GM12878 (cell line): ENCODE data around the gene METTL3. TPM values are rescaled to one million over a fixed set of nuclear protein-coding genes. Genes with fewer than 3 reads are reported as not detected.

Experiments used
- ATAC-seq: fragments of 200-7000 bp; cut with Tn5 transposase; 3 replicates; pipeline ENCODE4 v1.9.1; 2020; ENCODE audit warnings: mild to moderate bottlenecking, moderate library complexity
- BruUV-seq: library from RNA; stranded (reverse); fragments of 400-500 nt; replicated peaks from 2 replicates; lab custom pipeline; 2021; lab: Mats Ljungman, UMichigan
- CTCF ChIA-PET: fragments of 300-600 bp; sonication (Branson Sonifier 250); formaldehyde crosslinking; extraction: SDS; loops from one replicate; lab custom pipeline; 2021; ENCODE audit warnings: inconsistent platforms; lab: Yijun Ruan, JAX
- POLR2A ChIA-PET: fragments of 350-600 bp; formaldehyde crosslinking; extraction: SDS; loops from one replicate; lab custom pipeline; 2021; ENCODE audit warnings: inconsistent platforms; lab: Charles Lee
- RAD21 ChIA-PET: fragments of 300-600 bp; sonication (Branson Sonifier 250); formaldehyde crosslinking; loops from one replicate; lab custom pipeline; 2023; ENCODE audit warnings: antibody characterized with exemption; ENCODE audit not compliant: unreplicated experiment; lab: Charles Lee
- SMC1A ChIA-PET: fragments of 300-600 bp; sonication (Branson Sonifier 250); formaldehyde crosslinking; loops from one replicate; lab custom pipeline; 2023; ENCODE audit not compliant: unreplicated experiment, uncharacterized antibody; lab: Charles Lee
- DNase-seq: peaks from one replicate; pipeline ENCODE4 v3.0.0-alpha.2; 2011; ENCODE audit warnings: low read depth, low spot score
- FAIRE-seq: peaks from 3 replicates; lab custom pipeline; 2011; peaks lifted over from hg19 to GRCh38; lab: Jason Lieb, UNC
- H2AFZ ChIP-seq: 2 replicates; pipeline ENCODE4 v1.6.0; 2011; ENCODE audit warnings: low read depth, low read length, control low read depth; ENCODE audit not compliant: control insufficient read depth
- H3K27ac ChIP-seq: 2 replicates; pipeline ENCODE4 v1.5.1; 2011; ENCODE audit warnings: control low read depth; ENCODE audit not compliant: control insufficient read depth, insufficient read depth
- H3K27me3 ChIP-seq, 2 experiments: replicated peaks in 1 of 2; 2 replicates each; pipeline versions ENCODE4 v1.6.0 to v1.6.1; 2011; ENCODE audit warnings: low read length in 1 of 2; ENCODE audit not compliant: control insufficient read depth in 2 of 2, insufficient read depth in 2 of 2
- H3K36me3 ChIP-seq, 2 experiments: 2 replicates each; pipeline ENCODE4 v1.5.1; 2011; ENCODE audit warnings: low read length in 1 of 2; ENCODE audit not compliant: control insufficient read depth in 2 of 2, insufficient read depth in 2 of 2
- H3K4me1 ChIP-seq: 2 replicates; pipeline ENCODE4 v1.6.1; 2011; ENCODE audit warnings: mild to moderate bottlenecking, low read length, moderate library complexity, mixed read lengths; ENCODE audit not compliant: control insufficient read depth, insufficient read depth
- H3K4me2 ChIP-seq: 2 replicates; pipeline ENCODE4 v1.6.0; 2011; ENCODE audit warnings: control low read depth; ENCODE audit not compliant: control insufficient read depth, insufficient read depth
- H3K4me3 ChIP-seq: fragments of 200-600 bp; sonication (generic); 2 replicates; pipeline ENCODE4 v1.5.1; 2016
- H3K79me2 ChIP-seq: 2 replicates; pipeline ENCODE4 v1.6.0; 2011; ENCODE audit warnings: low read length; ENCODE audit not compliant: control insufficient read depth, insufficient read depth
- H3K9ac ChIP-seq: 2 replicates; pipeline ENCODE4 v1.8.0; 2011; ENCODE audit warnings: low read length, control low read depth, mixed read lengths; ENCODE audit not compliant: control insufficient read depth, insufficient read depth
- H3K9me3 ChIP-seq: replicated peaks from 3 replicates; pipeline ENCODE4 v1.5.1; 2011; ENCODE audit warnings: mild to moderate bottlenecking, low read length; ENCODE audit not compliant: control insufficient read depth, insufficient read depth
- H4K20me1 ChIP-seq: 2 replicates; pipeline ENCODE4 v1.6.0; 2011; ENCODE audit not compliant: control insufficient read depth, insufficient read depth
- CBX5 ChIP-seq: sonication (generic); IDR thresholded peaks from 2 replicates; pipeline ENCODE4 v1.6.1; 2016; ENCODE audit warnings: low read depth, moderate library complexity, mild to moderate bottlenecking, inconsistent platforms
- EZH2 ChIP-seq: IDR thresholded peaks from 2 replicates; pipeline ENCODE4 v1.6.1; 2012; ENCODE audit warnings: low read depth, mild to moderate bottlenecking, control low read depth, inconsistent platforms, low read length, borderline replicate concordance; ENCODE audit not compliant: control insufficient read depth
- FOXM1 ChIP-seq: IDR thresholded peaks from 2 replicates; pipeline ENCODE4 v1.6.1; 2012; ENCODE audit warnings: low read depth, mild to moderate bottlenecking, inconsistent platforms, low read length, moderate library complexity
- GABPA ChIP-seq: IDR thresholded peaks from 2 replicates; pipeline ENCODE4 v1.6.1; 2014; ENCODE audit warnings: antibody characterized with exemption, low read depth, mild to moderate bottlenecking, inconsistent platforms
- HSF1 ChIP-seq: fragments of 150-350 bp; IDR thresholded peaks from 2 replicates; pipeline ENCODE4 v1.6.1; 2014; ENCODE audit warnings: mild to moderate bottlenecking, low read depth, low read length
- NFYB ChIP-seq: IDR thresholded peaks from 2 replicates; pipeline ENCODE4 v1.6.1; 2011; ENCODE audit warnings: low read depth, mild to moderate bottlenecking, low read length, improper control_type of control experiment, moderate library complexity; ENCODE audit not compliant: insufficient read depth
- NR2F1 ChIP-seq: fragments of 450-650 bp; conservative IDR thresholded peaks from 2 replicates; pipeline ENCODE4 v1.6.1; 2017; ENCODE audit warnings: mild to moderate bottlenecking
- PAX5 ChIP-seq: IDR thresholded peaks from 2 replicates; pipeline ENCODE4 v1.6.1; 2011; ENCODE audit warnings: low read depth, low read length, borderline replicate concordance
- PML ChIP-seq: IDR thresholded peaks from 2 replicates; pipeline ENCODE4 v1.6.1; 2012; ENCODE audit warnings: low read length, inconsistent platforms
- SMARCA5 ChIP-seq: fragments of 450-650 bp; IDR thresholded peaks from 2 replicates; pipeline ENCODE4 v1.6.1; 2017; ENCODE audit warnings: mild to moderate bottlenecking
- SREBF2 ChIP-seq: IDR thresholded peaks from 2 replicates; pipeline ENCODE4 v1.6.1; 2012; ENCODE audit warnings: mild to moderate bottlenecking, low read length
- STAT1 ChIP-seq: fragments of 450-650 bp; conservative IDR thresholded peaks from 2 replicates; pipeline ENCODE4 v1.6.1; 2014; ENCODE audit warnings: antibody characterized with exemption, mild to moderate bottlenecking
- TAF1 ChIP-seq: IDR thresholded peaks from 2 replicates; pipeline ENCODE4 v1.6.1; 2011; ENCODE audit warnings: mild to moderate bottlenecking, low read depth, low read length, borderline replicate concordance
- TARDBP ChIP-seq: IDR thresholded peaks from 2 replicates; pipeline ENCODE4 v1.6.1; 2016; ENCODE audit warnings: borderline replicate concordance
- TCF3 ChIP-seq: IDR thresholded peaks from 2 replicates; pipeline ENCODE4 v1.6.1; 2012; ENCODE audit warnings: low read depth, mild to moderate bottlenecking, low read length, borderline replicate concordance; ENCODE audit not compliant: insufficient read depth
- WGBS: methylation state at CpG from one replicate; pipeline ENCODE4 v1.1.6; 2016; ENCODE audit warnings: low lambda C conversion rate; ENCODE audit not compliant: insufficient replicate concordance, insufficient coverage; ENCODE audit errors: missing lambda C conversion rate; 5-methylcytosine and 5-hydroxymethylcytosine counted together
- in situ Hi-C: fragments of 300-500 bp; cut with MboI; formaldehyde crosslinking; loops from 9 replicates; pipeline ENCODE4 v1.14.3; 2018; ENCODE audit warnings: mixed read lengths
- intact Hi-C: fragments of 100-400 bp; cut with micrococcal nuclease; formaldehyde crosslinking; loops from one replicate; pipeline ENCODE4 v1.14.2; 2022; ENCODE audit not compliant: unreplicated experiment
- polyA plus RNA-seq, 11 experiments: library from polyadenylated mRNA; depleted of rRNA in 4 of 11; unstranded in 6 of 11; stranded (reverse) in 5 of 11; fragments of >200 nt; fragmentation: Nextera tagmentation in 4 of 11; fragmentation: Illumina TruSeq in 1 of 11; extraction: Ambion mirVana in 4 of 11; extraction: Trizol in 1 of 11; gene quantifications; 1 replicate in 1 of 11; 2 replicates in 10 of 11; pipeline versions ENCODE4 v1.2.1 to v1.2.3, GENCODE V29; 2011 to 2016; ENCODE audit warnings: inconsistent platforms in 2 of 11, missing spikeins in 2 of 11, low read depth in 1 of 11
- total RNA-seq, 4 experiments: library from RNA; depleted of rRNA in 3 of 4; stranded (reverse); fragments of >200 nt in 3 of 4; fragmentation: Illumina TruSeq in 1 of 4; extraction: Trizol in 1 of 4; gene quantifications; 2 replicates each; pipeline versions ENCODE4 v1.2.1 to v1.2.3, GENCODE V29; 2013 to 2021

METTL3 gene
- total and polyA plus RNA-seq, 10 of the 15 experiments (the other 5 are each of a cell fraction or from before 2014, with no cell fraction given): 32.8 to 165 (median 65.5) TPM

GRCh38 chr14:21494902-21495762, 16.0 kb downstream of the METTL3 start:
- H3K4me2 ChIP-seq: no peak overlapping the region
- no peaks in the 10 kb centered on the region for H3K27me3 ChIP-seq
- SMC1A ChIA-PET: interaction anchor here (0.7 to 2.1 kb wide), 7 partner anchors 16 to 90 kb away, joined by 3 to 6 read pairs (median 4); partner anchors contain the start of gene METTL3
- RAD21 ChIA-PET: no interaction called here
- DNase-seq: no peak
- no peaks in the 10 kb centered on the region for H3K4me1 ChIP-seq
- H3K4me3 ChIP-seq: no peak overlapping the region
- H3K79me2 ChIP-seq: no peaks in the 10 kb centered on the region
- BruUV-seq: no TSS peak
- H4K20me1 ChIP-seq: no peaks in the 10 kb centered on the region
- in situ Hi-C loops: no loop called here
- WGBS: 81% methylated on average over 2 of the region's 2 CpGs
- H3K9me3 ChIP-seq: no peaks in the 10 kb centered on the region
- TF ChIP-seq PAX5 (no peak), NFYB (no peak), TARDBP (no peak), TAF1 (no peak)
- intact Hi-C loops: no loop called here
- H3K27ac ChIP-seq: no peak overlapping the region
- no peak for ATAC-seq
- POLR2A ChIA-PET: interaction anchor here (1.0 to 1.3 kb wide), 4 partner anchors 14 to 19 kb away, joined by 3 to 4 read pairs (median 4); partner anchors contain the start of genes RAB2B and TOX4
- no peak overlapping the region for H2AFZ ChIP-seq
- CTCF ChIA-PET: interaction anchor here (0.8 to 1.8 kb wide), 5 partner anchors 17 to 427 kb away, joined by 3 to 15 read pairs (median 4); no protein-coding TSS in a partner anchor
- no peak for FAIRE-seq
- H3K36me3 ChIP-seq: peaks cover 4 to 28% of the 10 kb centered on the region in 2 experiments
- H3K9ac ChIP-seq: no peak overlapping the region

- in situ Hi-C loops: no loop called here
- TF ChIP-seq HSF1 (no peak), NR2F1 (no peak), CBX5 (no peak), TCF3 (no peak), PML (no peak), SREBF2 (no peak), SMARCA5 (no peak), FOXM1 (no peak), GABPA (no peak), EZH2 (no peak), STAT1 (no peak)
These were observed 24.5 kb downstream of the METTL3 start for GRCh38 chr14:21486640-21487087.

More at GRCh38 chr14:21486640-21487087, 24.5 kb downstream of the METTL3 start:
- Histone ChIP-seq H4K20me1 (no peaks in the 10 kb centered on the region), H3K27ac (no peak overlapping the region), H3K27me3 (no peaks in the 10 kb centered on the region), H3K9ac (no peak overlapping the region), H3K9me3 (no peaks in the 10 kb centered on the region), H2AFZ (no peak overlapping the region), H3K79me2 (no peaks in the 10 kb centered on the region), H3K4me1 (no peaks in the 10 kb centered on the region), H3K36me3 (peaks cover 6 to 8% of the 10 kb centered on the region in 2 experiments; a peak in 3 of 4 replicates), H3K4me3 (no peak overlapping the region), H3K4me2 (no peak overlapping the region)
- 100% methylated on average over 1 of the region's 1 CpG for WGBS
- POLR2A ChIA-PET: no interaction called here
- intact Hi-C loops: no loop called here
- no TSS peak for BruUV-seq
- CTCF ChIA-PET: no interaction called here
- no peak for ATAC-seq
- DNase-seq: no peak
- FAIRE-seq: no peak
- RAD21 ChIA-PET: no interaction called here
- SMC1A ChIA-PET: no interaction called here
